ENCODE measurements around the gene PARD6A.
"Not testable (repeated sequence)": the region's sequence is repeated elsewhere in the genome, so short reads cannot be mapped to it uniquely, and the experiment has no call there.

Gene PARD6A

DNA sequence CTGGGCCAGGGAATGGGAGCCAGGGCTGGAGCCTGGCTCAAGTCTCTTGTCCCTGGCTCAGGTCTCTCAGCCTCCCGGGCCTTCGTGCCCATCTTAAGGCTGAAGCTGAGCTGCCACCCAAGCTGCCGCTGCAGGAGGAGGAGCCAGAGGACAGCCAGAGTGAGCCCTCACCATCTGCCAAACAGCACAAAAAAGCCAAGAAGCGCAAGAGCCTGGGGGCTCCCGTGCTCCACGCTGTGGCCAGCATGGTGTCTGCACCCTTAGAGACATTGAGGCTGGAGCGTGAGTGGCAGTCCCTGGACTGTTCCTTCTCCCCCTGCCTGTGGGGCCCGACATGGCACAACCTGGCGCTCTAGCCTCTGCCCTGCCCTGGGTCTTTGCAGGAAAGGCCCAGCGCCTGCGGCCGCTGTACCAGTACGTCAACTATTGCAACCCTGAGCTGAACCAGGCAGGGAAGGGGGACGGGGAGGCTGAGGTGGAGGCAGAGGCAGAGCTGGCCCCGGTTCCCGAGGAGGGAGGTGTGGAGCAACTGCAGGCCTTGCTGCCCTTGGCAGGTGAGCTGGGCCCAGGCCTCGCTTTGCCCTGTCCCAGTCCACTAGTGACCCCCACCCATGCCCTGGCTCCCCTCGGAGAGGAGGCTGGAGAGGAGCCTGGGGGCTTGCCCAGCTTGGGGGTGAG is 7.2 kb downstream of the PARD6A start:
- peak; percentile 71 for DNase-seq

DNA sequence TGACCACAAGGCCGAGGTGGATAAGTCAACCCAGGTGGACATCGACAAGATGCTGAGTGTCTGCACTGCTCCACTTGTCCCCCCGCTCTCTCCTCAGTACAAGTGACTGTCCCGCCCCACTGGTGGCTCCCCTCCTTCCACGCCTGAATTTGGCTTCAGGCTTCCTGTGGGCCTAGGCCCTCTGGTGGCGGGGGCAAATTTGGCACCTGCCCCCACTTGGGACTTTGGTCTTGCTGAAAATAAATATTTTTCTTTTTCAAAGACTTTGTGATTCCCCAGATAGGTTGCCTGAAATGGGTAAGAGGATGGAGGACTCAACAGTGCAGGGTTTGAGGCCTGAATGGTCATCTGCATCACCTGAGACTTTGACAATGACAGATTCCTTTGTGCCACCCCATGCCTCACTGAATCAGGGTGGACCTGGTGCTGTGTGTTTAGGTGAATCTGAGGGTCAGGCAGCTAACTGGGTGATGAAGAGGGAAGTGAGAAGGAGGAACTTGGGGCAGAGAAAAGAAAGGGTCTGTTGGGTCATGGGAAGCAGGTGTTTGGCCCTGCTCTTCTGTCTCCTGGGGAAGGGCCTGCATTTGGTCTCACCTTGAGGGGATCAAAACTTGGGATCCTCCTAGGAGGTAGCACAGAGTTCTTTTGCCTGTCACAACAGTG is 7.9 kb downstream of the PARD6A start:
- DNase-seq: no peak

DNA sequence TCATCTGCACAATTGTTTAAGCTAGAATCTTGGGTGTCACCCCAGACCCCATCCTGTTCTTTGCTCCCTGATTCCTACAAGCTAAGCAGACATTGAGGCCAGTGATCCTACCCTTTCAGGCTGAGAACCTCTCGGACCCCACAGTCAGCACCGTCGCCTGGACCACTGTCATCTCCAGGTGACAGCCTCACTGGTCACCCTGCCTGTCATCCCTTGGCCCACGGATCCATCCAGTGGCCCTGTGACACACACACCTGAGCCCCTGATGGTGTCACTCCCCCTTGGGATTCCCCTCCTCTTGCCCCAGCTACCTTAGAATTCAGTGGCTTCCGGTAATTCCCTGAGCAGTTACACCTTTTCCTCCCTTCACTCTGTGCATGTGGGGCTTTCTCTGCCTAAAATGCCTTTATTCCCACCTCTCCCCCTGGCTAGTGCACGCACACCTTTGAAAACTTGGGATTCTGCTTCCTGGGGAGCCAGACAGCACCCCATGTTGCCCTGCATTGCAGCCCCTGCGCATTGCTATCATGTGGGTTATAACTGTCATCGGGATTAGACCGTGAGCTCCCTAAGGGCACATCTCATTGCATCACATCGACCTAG is 8.8 kb downstream of the PARD6A start:
- DNase-seq: no peak

DNA sequence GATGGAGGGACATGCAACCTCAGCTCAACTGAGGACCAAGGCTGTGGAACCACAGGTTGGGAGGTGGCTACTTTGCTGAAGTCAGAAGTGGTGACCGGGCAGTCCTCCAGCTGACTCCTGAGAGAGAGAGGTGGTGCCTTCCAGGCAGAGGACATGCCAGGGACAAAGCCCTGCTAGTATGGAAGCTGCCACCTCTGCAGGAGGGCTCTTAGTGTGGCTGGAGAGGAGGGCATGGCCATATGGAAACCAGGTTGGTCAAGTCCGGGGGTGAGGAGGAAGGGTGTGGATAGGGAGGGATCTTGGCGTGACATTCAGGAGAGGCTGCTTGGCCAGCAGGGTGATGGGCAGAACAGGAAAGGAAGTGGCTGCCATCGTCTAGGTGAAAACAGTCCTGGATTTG is 11.5 kb downstream of the PARD6A start:
- DNase-seq: no peak

DNA sequence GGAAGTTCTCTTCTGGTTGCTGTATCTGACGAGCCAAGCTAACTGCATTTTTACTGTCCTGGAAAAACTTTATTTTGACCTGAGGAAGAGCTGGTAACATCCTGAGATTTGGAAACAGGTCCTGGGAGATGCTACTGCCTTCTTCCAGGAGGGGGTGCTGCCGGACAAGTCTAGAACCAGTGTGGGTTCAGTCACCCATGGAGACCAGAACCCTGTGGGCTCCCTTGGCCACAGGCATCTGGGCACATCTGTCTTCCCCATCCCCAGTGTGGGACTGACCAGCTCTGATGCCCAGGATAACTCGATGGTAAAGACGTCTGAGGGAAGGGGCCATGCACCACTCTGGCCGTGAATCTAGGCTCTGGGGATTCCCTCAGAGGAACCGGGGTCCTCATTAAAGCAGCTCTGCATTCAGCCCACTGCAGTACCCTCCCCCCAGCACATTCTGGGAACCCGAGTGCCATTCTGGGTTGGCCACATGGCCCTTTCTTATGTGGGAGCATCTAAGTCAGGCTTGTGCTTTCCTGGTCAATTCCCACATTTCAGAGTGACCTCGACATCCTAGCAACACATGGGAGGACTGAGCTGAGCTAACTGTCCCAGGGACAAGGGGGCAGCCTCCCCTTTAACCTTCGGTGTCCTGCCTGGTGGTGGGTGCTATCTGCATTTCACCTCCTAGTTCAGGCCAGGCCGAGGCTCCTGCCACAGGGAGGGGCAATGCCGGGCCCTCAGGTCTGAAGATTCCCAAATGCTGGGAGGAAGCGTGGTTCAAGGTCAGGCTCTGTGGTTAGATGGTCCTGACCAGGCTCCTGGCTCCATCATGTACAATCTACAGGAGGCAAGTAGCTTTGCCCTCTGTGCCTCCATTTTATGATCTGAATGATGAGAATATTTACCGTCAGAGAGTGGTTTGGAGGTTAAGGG is 12.2 kb downstream of the PARD6A start:
- peak; percentile 47 for DNase-seq

DNA sequence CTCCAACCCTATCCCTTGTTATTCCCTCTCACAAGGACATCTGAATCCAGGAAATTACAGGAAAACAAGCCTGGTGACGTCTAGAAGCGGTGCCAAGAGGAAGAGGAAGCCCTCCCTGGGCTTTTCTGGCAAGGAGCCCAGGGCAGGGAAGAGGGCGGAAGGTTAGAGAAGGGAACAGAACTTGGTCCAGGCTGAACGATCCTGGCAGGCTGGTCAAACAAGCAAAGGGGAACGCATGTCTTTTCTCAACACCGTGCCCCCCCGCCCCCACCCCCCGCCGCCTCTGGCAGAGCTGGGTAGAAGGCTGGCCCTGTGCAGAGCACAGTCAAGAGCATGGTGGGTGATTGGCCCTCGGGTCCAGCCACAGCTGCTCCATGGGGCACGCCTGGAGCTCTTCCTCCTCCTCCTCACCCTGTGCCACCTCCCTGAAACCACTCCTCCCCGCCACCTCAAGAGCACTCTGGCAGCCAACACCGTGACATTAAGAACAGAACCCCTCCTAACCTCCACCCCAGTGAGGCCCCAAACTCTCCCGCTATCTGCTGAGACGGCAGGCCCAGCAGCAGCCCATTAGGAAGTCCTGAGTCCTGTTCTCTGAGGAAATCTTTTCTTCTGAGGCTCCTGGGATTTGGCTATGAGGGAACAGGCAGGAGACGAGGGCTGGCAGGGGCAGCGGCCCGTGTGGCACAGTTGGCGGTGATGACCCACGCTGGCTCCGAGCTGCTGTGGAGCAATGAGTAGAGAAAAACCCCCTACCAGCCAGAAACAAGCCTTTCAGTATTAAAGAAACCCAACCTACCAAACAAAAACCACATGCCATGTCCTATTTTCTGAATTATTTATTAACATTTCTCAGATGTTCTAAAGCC is 13.2 kb downstream of the PARD6A start:
- DNase-seq: peak; percentile 75

DNA sequence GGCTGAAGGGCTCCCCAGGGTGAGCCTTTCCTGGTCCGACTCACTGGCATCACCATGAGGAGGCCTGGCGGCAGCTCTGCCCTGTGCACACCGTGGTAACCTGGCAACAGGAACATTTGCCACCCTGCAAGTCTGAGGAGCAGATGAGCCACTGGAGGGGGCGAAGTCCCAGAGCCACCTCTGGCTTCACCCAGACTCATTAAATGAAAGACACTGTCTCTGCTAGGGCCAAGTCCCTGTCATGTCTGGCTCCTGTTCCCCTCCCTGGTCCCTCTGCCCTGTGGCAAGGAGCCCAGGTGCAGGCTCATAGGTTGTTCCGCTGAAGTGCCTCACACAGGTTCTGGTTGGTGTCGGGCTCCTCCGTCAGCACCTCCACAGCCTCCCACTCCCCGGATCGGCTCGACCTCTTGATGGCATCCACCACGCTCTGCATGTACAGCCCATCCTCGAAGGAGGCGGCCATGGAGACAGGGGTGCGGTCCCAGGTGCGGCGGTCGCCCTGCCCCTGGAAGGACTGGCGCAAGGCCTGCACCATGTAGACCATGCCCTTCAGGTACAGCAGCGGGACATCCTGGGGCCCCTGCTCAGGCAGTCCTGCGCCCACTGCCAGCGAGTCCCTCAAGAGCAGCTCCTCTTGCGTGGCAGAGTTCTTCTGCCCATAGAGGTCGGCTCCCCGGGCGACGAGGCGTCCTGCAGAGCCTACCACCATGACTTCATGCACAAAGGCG is 14.3 kb downstream of the PARD6A start:
- peak; percentile 48 for DNase-seq

DNA sequence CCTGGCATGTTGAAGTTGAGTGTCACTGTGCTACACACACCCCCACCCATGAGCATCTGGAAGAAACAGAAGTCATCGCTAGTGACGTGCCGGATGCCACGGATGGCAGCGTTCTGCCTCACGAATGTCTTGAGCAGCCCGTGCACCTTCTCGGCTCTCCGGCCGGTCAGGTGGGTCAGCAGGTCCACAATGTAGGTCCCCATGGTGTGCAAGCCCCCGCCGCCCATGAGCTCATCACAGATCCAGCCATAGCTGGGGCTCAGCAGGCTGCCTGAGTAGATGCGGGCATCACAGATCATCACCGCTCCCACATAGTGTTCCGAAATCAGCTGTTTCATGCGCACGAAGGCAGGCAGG is 14.8 kb downstream of the PARD6A start:
- no peak for DNase-seq

DNA sequence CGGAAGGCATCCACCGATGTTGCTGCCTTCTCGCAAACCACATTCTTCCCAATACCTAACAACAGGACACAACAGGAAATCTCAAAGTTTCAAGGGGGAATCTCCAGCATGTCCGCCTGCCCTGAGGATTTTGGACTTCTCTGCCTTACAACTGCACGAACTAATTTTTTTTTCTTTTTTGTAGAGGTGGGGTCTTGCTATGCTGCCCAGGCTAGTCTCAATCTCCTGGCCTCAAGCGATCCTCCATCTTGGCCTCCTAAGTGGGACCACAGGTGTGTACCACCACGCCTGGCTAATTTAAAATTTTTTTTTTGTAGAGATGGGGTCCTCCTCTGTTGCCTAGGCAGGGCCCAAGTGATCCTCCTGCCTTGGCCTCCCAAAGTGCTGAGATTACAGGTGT is 15.2 kb downstream of the PARD6A start:
- no peak for DNase-seq

DNA sequence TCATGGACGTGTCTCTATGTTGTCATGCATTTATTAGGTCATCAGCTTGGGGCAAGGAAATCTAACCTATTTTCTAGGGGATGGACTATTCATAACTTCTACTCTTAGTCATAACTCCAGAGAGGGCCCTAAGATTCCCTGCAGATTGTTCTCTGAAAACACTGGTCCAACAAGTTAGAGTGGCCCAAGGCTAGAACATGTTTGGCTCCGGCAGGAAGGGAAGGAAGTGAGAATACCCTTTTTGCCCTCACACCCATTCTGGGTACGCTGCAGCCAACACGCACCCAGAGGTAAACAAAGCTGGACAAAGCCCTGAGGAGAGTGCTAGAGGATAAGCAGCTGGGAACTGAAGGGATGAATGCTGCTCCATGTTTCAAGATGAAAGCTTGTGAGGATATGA is 15.8 kb downstream of the PARD6A start:
- DNase-seq: no peak

DNA sequence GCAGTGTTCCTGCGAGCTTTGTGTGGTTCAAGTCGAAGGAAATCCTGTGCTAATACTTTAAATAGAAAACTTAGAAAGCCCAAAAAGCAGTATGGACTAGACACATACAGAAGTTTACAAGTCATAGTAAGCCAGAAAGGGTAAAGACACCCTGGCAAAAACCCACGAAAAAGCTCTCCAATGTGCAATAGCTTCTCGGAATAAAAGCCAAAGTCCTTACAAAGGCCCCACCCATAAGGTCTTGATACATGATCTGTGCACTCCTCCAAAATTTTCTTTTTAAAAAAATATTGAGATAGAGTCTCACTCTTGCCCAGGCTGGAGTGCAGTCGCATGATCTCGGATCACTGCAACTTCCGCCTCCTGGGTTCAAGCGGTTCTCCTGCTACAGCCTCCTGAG is 16.2 kb downstream of the PARD6A start:
- DNase-seq: no peak

DNA sequence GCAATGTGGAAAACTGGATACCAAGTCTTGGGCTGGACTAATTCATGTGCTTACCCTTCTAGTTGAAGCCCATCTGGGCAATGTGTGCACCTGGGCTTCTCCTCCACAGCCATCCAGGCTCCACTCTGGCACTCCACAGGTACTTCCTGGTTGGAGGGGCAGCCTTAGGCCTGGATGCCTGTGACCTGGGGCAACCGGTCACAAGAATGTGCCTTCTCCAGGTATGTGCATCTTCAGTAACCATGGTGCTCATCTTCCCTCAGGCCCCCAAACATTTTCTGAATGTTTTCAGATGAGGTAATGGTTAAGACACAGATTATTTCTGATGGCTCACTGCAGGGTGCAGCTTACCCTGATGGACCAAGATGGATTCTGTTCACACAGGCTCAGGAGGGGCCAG is 17.0 kb downstream of the PARD6A start:
- DNase-seq: no peak

DNA sequence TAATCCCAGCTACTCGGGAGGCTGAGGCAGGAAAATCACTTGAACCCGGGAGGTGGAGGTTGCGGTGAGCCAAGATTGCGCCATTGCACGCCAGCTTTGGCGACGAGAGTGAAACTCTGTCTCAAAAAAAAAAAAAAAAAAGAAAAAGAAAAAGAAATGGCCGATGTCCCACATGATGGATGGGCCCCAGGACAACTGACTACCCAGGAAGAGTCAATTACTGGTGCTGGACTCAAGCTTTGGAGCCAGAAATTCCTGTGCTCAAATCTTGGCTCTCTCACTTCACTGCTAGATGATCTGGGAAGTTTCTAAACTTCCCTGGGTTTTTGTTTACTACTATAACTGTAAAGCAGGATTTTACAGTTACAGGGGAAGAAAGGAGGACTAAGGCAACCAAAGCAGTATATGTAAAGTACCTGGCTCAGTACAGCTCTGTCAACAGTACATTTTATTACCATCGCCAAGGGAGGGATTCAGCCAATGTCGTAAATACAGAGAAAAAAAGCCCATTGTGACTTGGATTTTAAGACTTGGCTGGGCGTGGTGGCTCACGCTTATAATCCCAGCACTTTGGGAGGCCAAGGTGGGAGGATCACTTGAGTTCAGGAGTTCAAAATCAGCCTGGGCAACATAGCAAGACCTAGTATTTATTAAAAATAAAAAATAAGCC is 17.7 kb downstream of the PARD6A start:
- no peak for DNase-seq

DNA sequence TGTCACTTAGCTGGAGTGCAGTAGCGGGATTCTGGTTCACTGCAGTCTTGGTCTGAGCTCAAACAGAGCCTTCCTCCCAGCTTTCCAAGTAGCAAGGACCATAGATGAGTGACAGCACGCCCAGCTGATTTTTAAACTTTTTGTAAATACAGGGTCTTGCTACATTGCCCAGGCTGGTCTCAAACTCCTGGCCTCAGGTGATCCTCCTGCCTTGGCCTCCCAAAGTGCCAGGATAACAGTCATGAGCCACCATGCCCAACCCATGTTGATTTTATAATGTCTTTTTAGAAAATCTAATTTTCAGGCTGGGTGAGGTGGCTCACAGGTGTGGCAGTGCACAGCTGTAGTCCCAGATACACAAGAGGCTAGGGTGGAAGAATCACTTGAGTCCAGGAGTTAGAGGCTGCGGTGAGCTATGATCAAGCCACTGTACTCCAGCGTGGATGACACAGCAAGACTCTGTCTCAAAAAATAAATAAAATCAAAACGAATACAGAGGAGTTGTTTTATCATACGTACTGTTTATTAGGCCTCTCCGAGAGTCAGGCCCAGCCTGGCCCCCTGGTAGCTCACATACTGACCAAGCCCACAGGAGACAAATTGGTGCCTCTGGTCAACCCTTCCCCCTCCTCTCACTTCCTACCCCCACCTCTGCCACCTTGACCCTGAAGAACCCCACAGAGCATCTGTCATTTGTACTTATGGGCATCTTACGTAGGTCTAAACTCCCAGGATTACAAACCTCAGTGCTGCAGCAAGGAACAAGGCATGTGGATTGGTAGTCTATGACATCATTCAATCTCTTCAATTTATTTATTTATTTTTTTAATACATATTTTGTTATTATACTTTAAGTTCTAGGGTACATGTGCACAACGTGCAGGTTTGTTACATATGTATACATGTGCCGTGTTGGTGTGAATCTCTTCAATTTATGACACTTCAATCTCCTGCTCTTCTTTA is 19.5 kb downstream of the PARD6A start:
- DNase-seq: no peak

DNA sequence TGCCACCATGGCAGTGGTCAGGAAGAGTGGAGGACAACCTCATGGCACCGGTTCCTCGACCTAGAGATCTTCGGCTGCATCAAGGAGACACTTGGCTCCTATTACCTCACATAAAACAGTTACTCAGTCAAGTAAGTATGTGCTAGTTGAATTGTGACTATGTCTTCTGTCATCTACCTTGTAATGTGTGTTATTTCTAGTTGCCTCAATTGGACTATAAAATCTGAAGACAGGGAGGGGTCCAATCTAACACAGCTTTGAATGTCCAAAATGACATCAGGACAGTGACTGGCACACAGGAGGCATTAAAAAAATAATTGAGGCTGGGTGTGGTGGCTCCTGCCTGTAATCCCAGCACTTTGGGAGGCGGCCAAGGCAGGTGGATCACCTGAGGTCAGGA is 23.0 kb downstream of the PARD6A start:
- no peak for DNase-seq

DNA sequence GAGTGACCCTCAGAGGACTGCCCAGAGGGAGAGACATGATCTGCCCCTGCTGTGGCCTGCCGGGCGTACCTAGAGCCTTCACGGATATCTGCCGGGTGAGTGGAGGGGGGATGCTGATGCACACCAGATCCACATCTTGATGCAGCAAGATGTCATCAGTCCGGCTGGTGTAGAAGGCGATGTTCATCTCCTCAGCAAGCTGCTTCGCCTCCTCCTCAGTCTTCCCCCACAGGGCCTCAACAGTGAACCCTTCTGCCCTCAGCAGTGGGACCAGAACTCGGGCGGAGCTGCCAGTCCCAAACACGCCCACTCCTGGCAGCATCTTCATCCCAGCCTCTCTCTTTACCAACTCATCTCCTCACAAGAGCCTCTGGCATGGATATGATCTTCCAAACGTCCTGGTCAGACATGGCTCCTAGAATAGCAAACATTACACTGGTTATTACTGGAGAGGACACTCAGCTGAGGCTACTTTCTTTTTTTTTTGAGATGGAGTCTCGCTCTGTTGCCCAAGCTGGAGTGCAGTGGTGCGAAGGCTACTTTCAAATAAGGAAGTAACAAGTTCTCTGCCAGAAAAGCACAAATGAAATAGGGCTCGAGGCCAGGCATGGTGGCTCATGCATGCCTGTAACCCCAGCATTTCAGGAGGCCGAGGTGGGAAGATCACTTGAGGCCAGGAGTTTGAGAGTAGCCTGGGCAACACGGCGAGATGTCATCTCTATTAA is 24.8 kb downstream of the PARD6A start:
- DNase-seq: no peak

DNA sequence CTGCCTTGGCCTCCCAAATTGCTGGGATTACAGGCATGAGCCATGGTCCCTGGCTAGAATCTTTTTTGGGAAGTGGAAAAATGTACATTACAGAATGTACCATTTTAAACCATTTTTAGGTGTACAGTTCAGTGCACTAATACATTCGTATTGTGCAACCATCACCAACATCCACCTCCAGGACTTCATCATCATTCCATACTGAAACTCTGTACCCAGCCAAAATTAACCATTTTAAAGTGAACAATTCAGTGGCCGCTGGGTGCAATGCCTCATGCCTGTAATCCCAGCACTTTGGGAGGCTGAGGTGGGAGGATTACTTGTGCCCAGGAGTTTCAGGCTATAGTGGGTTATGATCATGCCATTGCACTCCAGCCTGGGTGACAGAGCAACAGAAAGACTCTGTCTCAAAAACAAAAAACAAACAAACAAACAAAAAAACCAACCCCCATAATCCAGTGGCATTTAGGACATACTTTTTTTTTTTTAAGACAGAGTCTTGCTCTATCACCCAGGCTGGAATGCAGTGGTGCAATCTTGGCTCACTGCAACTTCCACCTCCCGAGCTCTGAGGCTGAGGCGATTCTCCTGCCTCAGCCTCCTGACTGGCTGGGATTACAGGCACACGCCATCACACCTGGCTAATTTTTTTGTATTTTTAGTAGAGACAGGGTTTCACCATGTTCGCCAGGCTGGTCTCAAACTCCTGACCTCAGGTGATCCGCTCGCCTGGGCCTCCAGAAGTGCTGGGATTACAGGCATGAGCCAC is 32.9 kb downstream of the PARD6A start:
- not testable (repeated sequence) for DNase-seq

DNA sequence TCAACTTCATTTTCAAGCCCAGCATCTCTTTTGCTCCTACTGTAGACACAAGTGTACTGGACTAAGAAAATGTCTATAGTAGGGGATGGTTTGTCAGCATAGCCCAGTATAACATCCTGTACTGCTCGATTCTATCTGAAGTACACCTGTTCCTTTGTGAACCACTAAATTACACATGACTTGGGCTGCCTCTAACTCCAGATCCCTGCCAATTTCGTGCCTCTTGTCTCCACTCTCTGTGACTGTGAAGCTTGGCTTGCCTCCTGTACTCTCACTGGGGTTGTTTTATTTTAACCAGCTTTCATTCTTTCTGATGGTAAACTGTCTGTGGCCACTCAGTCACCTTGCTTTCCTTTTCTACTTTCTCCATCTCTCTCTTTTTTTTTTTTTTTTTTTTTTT is 33.9 kb downstream of the PARD6A start:
- peak; percentile 54 for DNase-seq

Data from DMS79 treated with DMSO at 0.1 percent for 48 hours (cell line).